ENCODE measurements around the gene C3orf52.

DNA sequence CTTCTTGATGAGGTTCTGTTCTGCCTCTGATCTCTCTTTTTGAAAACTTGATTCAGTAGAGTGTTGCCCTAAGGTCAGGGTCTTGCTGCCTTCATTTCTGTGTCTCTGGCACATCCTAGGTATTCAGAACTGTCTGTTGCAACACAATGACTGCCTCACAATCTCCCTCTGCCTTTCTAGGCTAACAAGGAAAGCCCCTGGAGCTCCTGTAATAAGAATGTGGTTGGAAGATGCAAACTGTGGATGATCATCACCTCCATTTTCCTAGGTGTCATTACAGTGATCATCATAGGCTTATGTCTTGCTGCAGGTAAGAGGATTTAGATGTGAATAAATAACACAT lies 7.0 kb downstream of the C3orf52 start:
- TF ChIP-seq, protein P1, sequence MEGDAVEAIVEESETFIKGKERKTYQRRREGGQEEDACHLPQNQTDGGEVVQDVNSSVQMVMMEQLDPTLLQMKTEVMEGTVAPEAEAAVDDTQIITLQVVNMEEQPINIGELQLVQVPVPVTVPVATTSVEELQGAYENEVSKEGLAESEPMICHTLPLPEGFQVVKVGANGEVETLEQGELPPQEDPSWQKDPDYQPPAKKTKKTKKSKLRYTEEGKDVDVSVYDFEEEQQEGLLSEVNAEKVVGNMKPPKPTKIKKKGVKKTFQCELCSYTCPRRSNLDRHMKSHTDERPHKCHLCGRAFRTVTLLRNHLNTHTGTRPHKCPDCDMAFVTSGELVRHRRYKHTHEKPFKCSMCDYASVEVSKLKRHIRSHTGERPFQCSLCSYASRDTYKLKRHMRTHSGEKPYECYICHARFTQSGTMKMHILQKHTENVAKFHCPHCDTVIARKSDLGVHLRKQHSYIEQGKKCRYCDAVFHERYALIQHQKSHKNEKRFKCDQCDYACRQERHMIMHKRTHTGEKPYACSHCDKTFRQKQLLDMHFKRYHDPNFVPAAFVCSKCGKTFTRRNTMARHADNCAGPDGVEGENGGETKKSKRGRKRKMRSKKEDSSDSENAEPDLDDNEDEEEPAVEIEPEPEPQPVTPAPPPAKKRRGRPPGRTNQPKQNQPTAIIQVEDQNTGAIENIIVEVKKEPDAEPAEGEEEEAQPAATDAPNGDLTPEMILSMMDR (conservative IDR thresholded peaks at IDR 0.05; ENCODE audit: low read depth in 2 of 2), result no peak
- TF ChIP-seq JUNB (IDR thresholded peaks at IDR 0.05; ENCODE audit: unreplicated experiment) (no peak), NANOG (IDR thresholded peaks at IDR 0.05; ENCODE audit: borderline replicate concordance) (no peak)

All from GM23338 (cell line).